ENCODE results near the gene SHISA2.

- TF ChIP-seq CTCF (IDR thresholded peaks at IDR 0.05; ENCODE audit: low read length) (no peak), EZH2 (IDR thresholded peaks at IDR 0.05; ENCODE audit: borderline replicate concordance, low read length) (no peak)
Measured at GRCh38 chr13:26025771-26026170, 26.0 kb downstream of the SHISA2 start.

Measured in OCI-LY1 (cell line).